Measurements from ENCODE around the gene SEPHS2.

SEPHS2 gene

GRCh38 chr16:30429678-30430427, 15.8 kb downstream of the SEPHS2 start, which contains the start of gene DCTPP1:
Gene DCTPP1, minus strand, starts transcription at chr16:30430030. Its CDS starts 50 bp downstream, at chr16:30429980.
- no peaks in the 10 kb centered on the region for H3K9me3 Mint-ChIP-seq
- peak within 1 kb of the TSS; percentile 2 to 34 (median 26) for H3K27ac Mint-ChIP-seq

GRCh38 chr16:30429418-30429677, 16.3 kb downstream of the SEPHS2 start:
- H3K4me1 Mint-ChIP-seq: no peaks in the 10 kb centered on the region
- no peaks in the 10 kb centered on the region for H3K9me3 Mint-ChIP-seq
- no peaks in the 10 kb centered on the region for H3K27me3 Mint-ChIP-seq (ENCODE audit: low read depth)
- H3K4me3 Mint-ChIP-seq: no peak overlapping the region
- peaks cover 21% of the 10 kb centered on the region for H3K36me3 Mint-ChIP-seq (ENCODE audit: low read depth)
- no peak for TF ChIP-seq CTCF (IDR thresholded peaks at IDR 0.05; ENCODE audit: unreplicated experiment in 3 of 3)
- peak overlapping the region; percentile 2 to 34 (median 26) for H3K27ac Mint-ChIP-seq

More at GRCh38 chr16:30429678-30430427, 15.8 kb downstream of the SEPHS2 start, which contains the start of gene DCTPP1:
- Mint-ChIP-seq H3K36me3 (ENCODE audit: low read depth) (peaks cover 16% of the 10 kb centered on the region), H3K4me3 (no peak within 1 kb of the TSS), H3K27me3 (ENCODE audit: low read depth) (peaks cover 2% of the 10 kb centered on the region), H3K4me1 (no peaks in the 10 kb centered on the region)
- TF ChIP-seq CTCF (IDR thresholded peaks at IDR 0.05; ENCODE audit: unreplicated experiment in 3 of 3): peak; percentile 77 to 88 (median 81)

- no peak for TF ChIP-seq CTCF (IDR thresholded peaks at IDR 0.05; ENCODE audit: unreplicated experiment in 3 of 3)
- Mint-ChIP-seq H3K36me3 (ENCODE audit: low read depth) (peaks cover 30% of the 10 kb centered on the region), H3K9me3 (no peaks in the 10 kb centered on the region), H3K4me3 (peak overlapping the region; percentile 11 to 72 (median 61)), H3K27ac (no peak overlapping the region), H3K4me1 (no peaks in the 10 kb centered on the region), H3K27me3 (ENCODE audit: low read depth) (no peaks in the 10 kb centered on the region)
Observed at GRCh38 chr16:30428055-30428454, 17.6 kb downstream of the SEPHS2 start.

- Mint-ChIP-seq H3K27ac (peak overlapping the region in 1 of 3 experiments; percentile 27), H3K9me3 (no peaks in the 10 kb centered on the region), H3K36me3 (ENCODE audit: low read depth) (peaks cover 49% of the 10 kb centered on the region), H3K4me3 (no peak overlapping the region), H3K27me3 (ENCODE audit: low read depth) (peaks cover 3% of the 10 kb centered on the region), H3K4me1 (no peaks in the 10 kb centered on the region)
- no peak for TF ChIP-seq CTCF (IDR thresholded peaks at IDR 0.05; ENCODE audit: unreplicated experiment in 3 of 3)
Observed at GRCh38 chr16:30421010-30421409, 24.7 kb downstream of the SEPHS2 start.

GRCh38 chr16:30418350-30419181, 27.1 kb downstream of the SEPHS2 start:
- TF ChIP-seq CTCF (IDR thresholded peaks at IDR 0.05; ENCODE audit: unreplicated experiment in 3 of 3): no peak
- Mint-ChIP-seq H3K9me3 (no peaks in the 10 kb centered on the region), H3K36me3 (ENCODE audit: low read depth) (peaks cover 40% of the 10 kb centered on the region)

More at GRCh38 chr16:30418350-30419181, 27.1 kb downstream of the SEPHS2 start:
- H3K27me3 Mint-ChIP-seq (ENCODE audit: low read depth): peaks cover 3% of the 10 kb centered on the region
- no peak overlapping the region for H3K27ac Mint-ChIP-seq
- H3K4me1 Mint-ChIP-seq: no peaks in the 10 kb centered on the region
- peak overlapping the region; percentile 69 to 78 (median 78) for H3K4me3 Mint-ChIP-seq
